GM18909 (cell line): ENCODE results near the gene GLB1L3.
"Not testable (repeated sequence)": the region's sequence is repeated elsewhere in the genome, so short reads cannot be mapped to it uniquely, and the experiment has no call there.

Experiments used
- ATAC-seq: cut with Tn5 transposase; IDR thresholded peaks from one replicate; pipeline ENCODE4 v1.9.1; 2021; ENCODE audit warnings: mild to moderate bottlenecking; ENCODE audit not compliant: unreplicated experiment, poor library complexity

GLB1L3 gene

GRCh38 chr11:134341805-134342571 lies 65.8 kb downstream of the GLB1L3 start:
- no peak for ATAC-seq

GRCh38 chr11:134342572-134343340 lies 66.6 kb downstream of the GLB1L3 start:
- no peak for ATAC-seq

- no peak for ATAC-seq
Observed at GRCh38 chr11:134343646-134344045, 67.5 kb downstream of the GLB1L3 start.

DNA sequence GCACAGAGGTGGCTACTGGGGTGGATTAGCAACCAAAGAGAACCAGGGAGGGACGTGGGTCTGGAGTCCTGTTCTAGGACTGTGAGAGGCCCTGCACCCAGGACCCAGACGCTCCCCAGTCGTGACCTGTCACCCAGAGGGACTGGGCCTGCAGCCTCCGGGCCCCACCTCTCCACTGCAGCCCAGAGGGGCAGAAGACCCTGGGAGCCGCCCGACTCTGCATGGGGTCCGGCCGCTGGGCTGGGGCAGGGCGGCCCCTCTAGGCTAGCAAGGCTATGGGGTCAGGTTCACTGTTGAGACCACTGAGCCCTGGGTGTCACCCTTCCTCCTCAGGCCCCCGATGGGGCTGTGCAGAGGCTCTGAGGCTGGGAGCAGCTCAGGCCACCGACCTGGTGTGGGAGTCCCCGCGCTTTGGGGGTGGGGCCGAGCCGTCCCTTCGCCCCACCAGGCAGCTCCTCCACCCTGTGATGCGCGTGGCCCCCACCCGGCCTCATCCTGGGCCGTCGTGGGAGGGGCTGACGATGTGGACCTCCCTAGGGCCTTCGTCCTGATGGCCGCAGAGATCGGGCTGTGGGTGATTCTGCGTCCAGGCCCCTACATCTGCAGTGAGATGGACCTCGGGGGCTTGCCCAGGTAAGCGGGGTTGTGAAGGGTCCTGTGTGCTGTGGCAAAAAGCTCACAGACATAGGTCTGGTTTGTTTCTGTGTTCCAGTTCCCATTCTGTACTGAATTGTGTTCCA lies 68.5 kb downstream of the GLB1L3 start:
- ATAC-seq: not testable (repeated sequence)

GRCh38 chr11:134345237-134345550 lies 69.0 kb downstream of the GLB1L3 start:
- no peak for ATAC-seq

- ATAC-seq: no peak
Observed at GRCh38 chr11:134346101-134346975, 70.2 kb downstream of the GLB1L3 start.

- ATAC-seq: no peak
Observed at GRCh38 chr11:134346976-134347350, 70.8 kb downstream of the GLB1L3 start.

DNA sequence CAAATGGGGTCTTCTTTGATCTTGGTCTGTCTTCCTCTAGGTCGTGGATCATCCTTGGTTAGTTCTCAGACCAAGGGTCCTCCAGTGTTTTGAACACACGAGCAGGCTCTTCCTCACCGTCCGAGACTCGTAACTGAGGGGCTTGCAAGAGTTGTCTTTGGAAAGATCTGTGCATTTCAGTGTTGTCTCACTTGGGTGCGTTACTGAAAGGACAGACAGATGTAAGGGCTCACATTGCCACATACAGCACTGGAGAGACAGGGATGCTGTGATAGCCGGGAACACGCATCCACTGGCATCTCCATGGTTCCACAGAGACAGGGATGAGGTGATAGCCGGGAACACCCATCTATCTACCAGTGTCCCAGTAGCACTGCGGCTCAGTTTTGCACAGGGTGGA lies 71.3 kb downstream of the GLB1L3 start:
- ATAC-seq: no peak

DNA sequence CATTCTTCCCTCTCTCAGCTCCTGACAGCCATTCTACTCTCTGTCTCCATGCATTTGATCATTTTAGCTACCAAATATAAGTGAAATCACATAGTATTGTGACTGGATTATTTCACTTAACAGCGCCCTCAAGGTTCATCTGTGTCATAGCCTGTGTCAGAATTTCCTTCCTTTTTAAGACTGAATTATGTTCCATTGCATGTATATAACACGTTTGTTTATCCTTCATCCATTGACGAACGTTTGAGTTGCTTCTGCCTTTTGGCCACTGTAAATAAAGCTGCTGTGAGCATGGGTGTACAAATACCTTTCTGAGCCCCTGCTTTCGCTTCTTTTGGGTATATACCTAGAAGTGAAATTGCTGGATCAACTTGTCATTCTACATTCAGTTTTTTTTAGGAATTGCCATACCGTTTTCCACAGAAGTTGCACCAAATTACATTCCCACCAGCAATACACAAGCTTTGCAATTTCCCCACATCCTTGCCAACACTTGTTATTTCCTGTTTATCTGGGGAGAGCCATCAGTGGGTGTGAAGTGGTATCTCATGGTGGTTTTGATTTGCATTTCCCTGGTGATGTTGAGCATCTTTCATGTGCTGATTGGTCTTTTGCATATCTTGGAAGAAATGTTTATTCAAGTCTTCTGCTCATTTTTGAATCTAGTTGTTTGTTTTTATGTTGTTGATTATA lies 73.1 kb downstream of the GLB1L3 start:
- no peak for ATAC-seq

- no peak for ATAC-seq
Observed at GRCh38 chr11:134349802-134350355, 73.7 kb downstream of the GLB1L3 start.

- no peak for ATAC-seq
Observed at GRCh38 chr11:134350381-134350780, 74.2 kb downstream of the GLB1L3 start.

- ATAC-seq: no peak
Observed at GRCh38 chr11:134352111-134352510, 75.9 kb downstream of the GLB1L3 start.

DNA sequence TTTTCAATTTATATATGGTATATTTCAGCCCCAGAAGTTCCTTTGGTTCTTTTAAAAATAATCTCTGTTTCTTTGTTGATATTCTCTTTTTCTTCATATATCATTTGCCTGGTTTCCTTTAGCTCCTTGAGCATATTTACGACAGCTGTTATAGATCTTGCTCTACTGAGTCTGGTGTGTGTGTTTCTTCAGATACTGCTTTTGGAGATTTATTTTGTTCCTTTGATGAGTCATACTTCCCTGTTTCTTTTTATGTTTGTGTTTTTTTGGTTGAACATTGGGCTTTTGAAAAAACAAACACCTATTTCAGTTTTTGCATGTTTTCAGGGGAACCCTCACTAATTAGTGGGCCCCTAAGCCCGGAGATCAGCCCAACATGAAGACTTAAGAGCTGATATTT lies 79.0 kb downstream of the GLB1L3 start:
- no peak for ATAC-seq

DNA sequence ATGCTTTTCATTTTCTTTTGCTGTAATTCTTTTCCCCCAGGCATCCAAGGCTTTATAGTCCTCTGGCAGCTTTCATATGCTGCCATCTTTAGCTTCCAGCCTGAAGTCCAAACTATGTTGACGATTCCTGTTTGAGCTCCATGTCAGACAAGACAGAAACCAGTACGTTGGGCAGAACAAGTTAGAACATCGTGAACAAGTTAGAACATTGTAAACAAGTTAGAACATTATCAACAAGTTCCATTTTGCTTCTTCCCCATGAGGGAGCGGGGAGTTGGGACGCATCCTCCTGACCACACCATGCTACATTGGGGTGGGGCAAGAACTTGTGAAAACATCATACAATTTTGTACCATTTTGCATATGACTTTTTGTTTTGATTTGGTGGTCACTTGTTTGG lies 79.5 kb downstream of the GLB1L3 start:
- no peak for ATAC-seq

DNA sequence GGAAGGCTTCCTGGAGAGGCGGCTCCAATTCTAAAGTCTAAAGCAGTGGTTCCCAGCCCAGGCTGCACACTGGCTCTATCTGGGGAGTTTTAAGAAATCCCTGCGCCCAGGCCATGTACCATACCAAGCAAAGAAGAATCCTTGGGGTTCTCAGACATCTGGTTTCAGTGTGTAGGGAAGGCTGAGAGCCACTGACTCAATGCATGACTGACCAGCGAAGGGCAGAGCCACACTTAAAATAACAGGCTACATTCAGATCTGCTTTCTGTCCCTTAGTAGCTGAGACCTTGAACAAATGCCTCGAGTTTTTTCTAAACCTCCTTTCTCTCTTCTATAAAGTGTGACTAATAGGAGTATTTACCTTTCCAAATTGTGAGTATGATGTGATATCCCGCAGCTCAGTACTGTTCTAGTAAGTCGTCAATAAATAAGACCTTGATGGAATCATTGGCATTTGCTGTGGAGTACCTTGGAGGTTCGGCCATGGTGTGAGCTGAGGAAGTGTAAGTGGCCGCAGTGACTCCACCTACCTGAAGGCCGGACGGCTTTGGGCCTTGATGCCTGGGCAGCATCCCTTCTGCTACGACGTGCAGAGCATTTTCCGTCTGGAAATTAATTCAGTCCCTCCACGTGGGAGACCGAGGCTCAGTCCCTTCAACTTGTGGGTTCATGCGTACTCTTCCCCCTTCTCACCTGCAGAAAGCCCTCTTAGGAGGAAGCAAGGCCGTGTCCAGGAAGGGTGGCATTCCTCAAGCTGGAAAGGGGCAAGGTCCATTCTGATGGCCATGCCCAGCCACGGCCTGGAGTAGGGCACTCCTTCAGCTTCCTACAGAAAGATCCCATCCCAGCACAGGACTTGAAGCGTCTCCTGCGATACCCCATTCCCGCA lies 80.7 kb downstream of the GLB1L3 start:
- ATAC-seq: no peak

- ATAC-seq: no peak
Observed at GRCh38 chr11:134357545-134357839, 81.3 kb downstream of the GLB1L3 start.

- ATAC-seq: no peak
Observed at GRCh38 chr11:134358165-134358855, 82.1 kb downstream of the GLB1L3 start.

DNA sequence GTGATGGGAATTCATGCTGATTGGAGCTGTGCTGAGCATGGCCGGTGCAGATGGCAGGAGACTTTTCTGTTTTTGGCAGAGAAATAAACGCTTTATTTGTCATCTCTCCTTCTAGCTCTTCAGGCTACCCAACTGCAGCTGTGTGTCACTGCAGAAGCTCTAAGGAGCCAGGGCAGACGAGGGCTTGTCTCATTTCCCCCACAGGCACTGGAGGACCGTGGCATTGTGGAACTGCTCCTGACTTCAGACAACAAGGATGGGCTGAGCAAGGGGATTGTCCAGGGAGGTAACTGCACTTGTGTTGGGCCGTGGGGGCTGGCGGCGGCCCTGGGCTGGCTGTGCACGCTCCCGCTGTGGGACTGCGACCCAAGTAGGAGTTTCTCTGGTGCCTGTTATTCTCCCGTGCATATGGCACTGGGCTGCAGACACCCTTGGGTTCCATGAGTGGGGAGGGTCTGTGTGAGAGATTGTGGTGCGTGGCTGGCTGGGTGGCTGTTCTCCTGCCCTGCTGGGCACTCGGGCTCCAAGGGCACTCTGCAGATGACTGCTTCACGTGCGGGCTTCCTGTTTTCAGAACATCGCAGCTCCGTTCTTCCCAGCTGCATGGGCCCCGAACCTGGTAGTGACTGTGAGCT lies 82.8 kb downstream of the GLB1L3 start:
- ATAC-seq: no peak
